Endodermal cell (in vitro differentiated cells): Measurements from ENCODE around the gene CLIC6. TPM values are rescaled to one million over a fixed set of nuclear protein-coding genes. Genes with fewer than 3 reads are reported as not detected.

ENCODE experiments used
- DNase-seq: peaks from one replicate; pipeline ENCODE4 v3.0.0-alpha.2; 2017
- H3K27ac ChIP-seq: 2 replicates; pipeline ENCODE4 v1.5.1; 2013; ENCODE audit warnings: mild to moderate bottlenecking, low read depth, low read length, moderate library complexity
- H3K27me3 ChIP-seq: 2 replicates; pipeline ENCODE4 v1.6.1; 2013; ENCODE audit warnings: mild to moderate bottlenecking, low read length, moderate library complexity; ENCODE audit not compliant: insufficient read depth, control insufficient read depth, poor library complexity, severe bottlenecking
- H3K36me3 ChIP-seq: 2 replicates; pipeline ENCODE4 v1.7.0; 2013; ENCODE audit warnings: mild to moderate bottlenecking, low read length, moderate library complexity; ENCODE audit not compliant: control insufficient read depth, insufficient read depth
- H3K4me1 ChIP-seq: one replicate; pipeline ENCODE4 v1.7.0; 2013; ENCODE audit warnings: low read length; ENCODE audit not compliant: control insufficient read depth, insufficient read depth
- H3K4me3 ChIP-seq: 2 replicates; pipeline ENCODE4 v1.5.1; 2013; ENCODE audit warnings: mild to moderate bottlenecking, low read length, moderate library complexity
- H3K9ac ChIP-seq: 2 replicates; pipeline ENCODE4 v1.6.1; 2013; ENCODE audit warnings: mild to moderate bottlenecking, low read length, moderate library complexity; ENCODE audit not compliant: poor library complexity, severe bottlenecking; ENCODE audit errors: extremely low read depth
- H3K9me3 ChIP-seq: 2 replicates; pipeline ENCODE4 v1.6.1; 2013; ENCODE audit warnings: mild to moderate bottlenecking, low read length, moderate library complexity; ENCODE audit not compliant: control insufficient read depth
- H3K27ac Mint-ChIP-seq: 2 replicates; pipeline ENCODE4 v1.8.0; 2020; ENCODE audit warnings: mixed read lengths
- H3K27me3 Mint-ChIP-seq: 2 replicates; pipeline ENCODE4 v1.8.0; 2021; ENCODE audit warnings: mild to moderate bottlenecking, mixed read lengths; ENCODE audit not compliant: insufficient read depth
- H3K36me3 Mint-ChIP-seq: 2 replicates; pipeline ENCODE4 v1.8.0; 2020; ENCODE audit warnings: low read depth, mixed read lengths
- H3K4me1 Mint-ChIP-seq: 2 replicates; pipeline ENCODE4 v1.8.0; 2020; ENCODE audit warnings: mixed read lengths
- H3K4me3 Mint-ChIP-seq: 2 replicates; pipeline ENCODE4 v1.8.0; 2020; ENCODE audit warnings: mild to moderate bottlenecking, moderate library complexity, mixed read lengths
- H3K9me3 Mint-ChIP-seq: 2 replicates; pipeline ENCODE4 v1.8.0; 2020; ENCODE audit warnings: mild to moderate bottlenecking, mixed read lengths
- CTCF ChIP-seq: fragments of 200-600 bp; sonication (generic); conservative IDR thresholded peaks from 2 replicates; pipeline ENCODE4 v1.5.0; 2021; ENCODE audit warnings: antibody characterized with exemption, mild to moderate bottlenecking
- WGBS, 2 experiments: methylation state at CpG; one replicate each; pipeline versions ENCODE4 v1.1.5 to v1.1.7; 2013; ENCODE audit warnings: missing lambda C conversion rate in 2 of 2, mixed read lengths in 1 of 2; ENCODE audit not compliant: insufficient coverage in 1 of 2, insufficient read length in 1 of 2; 5-methylcytosine and 5-hydroxymethylcytosine counted together
- total RNA-seq, 2 donors: library from RNA; stranded (reverse); fragmentation: NEBNext Ultra II Directional in 1 of 2; extraction: Animal tissue kit (Norgen Biotek cat#: 25700) in 1 of 2; gene quantifications; 2 replicates in 1 of 2; 3 replicates in 1 of 2; pipeline ENCODE4 v1.2.1, GENCODE V29; 2021

CLIC6 gene
- total RNA-seq, 2 donors from 2014 or later = 1.7 to 2.4 TPM

GRCh38 chr21:34734696-34735095 is 65.9 kb downstream of the CLIC6 start:
- 94% methylated on average over 7 of the region's 7 CpGs for WGBS, 2 experiments
- peaks cover 16% of the 10 kb centered on the region for H3K27me3 Mint-ChIP-seq
- no peaks in the 10 kb centered on the region for H3K36me3 ChIP-seq
- no peak for DNase-seq
- H3K4me3 ChIP-seq = no peak overlapping the region
- no peak overlapping the region for H3K4me3 Mint-ChIP-seq
- H3K27ac ChIP-seq = no peak overlapping the region
- H3K27ac Mint-ChIP-seq = no peak overlapping the region
- H3K9me3 ChIP-seq = no peaks in the 10 kb centered on the region
- no peak overlapping the region for H3K9ac ChIP-seq
- H3K36me3 Mint-ChIP-seq = no peaks in the 10 kb centered on the region
- H3K4me1 Mint-ChIP-seq = peaks cover 7% of the 10 kb centered on the region
- H3K9me3 Mint-ChIP-seq = no peaks in the 10 kb centered on the region
- H3K4me1 ChIP-seq = peaks cover 5% of the 10 kb centered on the region
- no peak for TF ChIP-seq CTCF
- peaks cover 23% of the 10 kb centered on the region for H3K27me3 ChIP-seq

GRCh38 chr21:34736116-34736874 is 67.5 kb downstream of the CLIC6 start:
- Mint-ChIP-seq H3K27me3 (peaks cover 14% of the 10 kb centered on the region), H3K4me1 (no peaks in the 10 kb centered on the region), H3K4me3 (no peak overlapping the region), H3K36me3 (no peaks in the 10 kb centered on the region), H3K9me3 (no peaks in the 10 kb centered on the region), H3K27ac (no peak overlapping the region)
- H3K4me1 ChIP-seq = no peaks in the 10 kb centered on the region
- no peak for TF ChIP-seq CTCF
- WGBS, 2 experiments = 86% methylated on average over 6 of the region's 6 CpGs
- H3K4me3 ChIP-seq = no peak overlapping the region
- peaks cover 23% of the 10 kb centered on the region for H3K27me3 ChIP-seq
- no peak for DNase-seq
- no peak overlapping the region for H3K9ac ChIP-seq
- no peaks in the 10 kb centered on the region for H3K36me3 ChIP-seq
- no peak overlapping the region for H3K27ac ChIP-seq
- H3K9me3 ChIP-seq = no peaks in the 10 kb centered on the region

- Mint-ChIP-seq H3K4me1 (no peaks in the 10 kb centered on the region), H3K9me3 (no peaks in the 10 kb centered on the region), H3K27ac (no peak overlapping the region), H3K4me3 (no peak overlapping the region), H3K36me3 (no peaks in the 10 kb centered on the region), H3K27me3 (peaks cover 12% of the 10 kb centered on the region)
- peaks cover 20% of the 10 kb centered on the region for H3K27me3 ChIP-seq
- H3K36me3 ChIP-seq = no peaks in the 10 kb centered on the region
- DNase-seq = no peak
- no peak overlapping the region for H3K9ac ChIP-seq
- no peaks in the 10 kb centered on the region for H3K4me1 ChIP-seq
- TF ChIP-seq CTCF = no peak
- H3K27ac ChIP-seq = no peak overlapping the region
- H3K4me3 ChIP-seq = no peak overlapping the region
- WGBS, 2 experiments = 79% methylated on average over 3 of the region's 3 CpGs; no CpG with 5 or more reads in 1 of the 2 experiments
- no peaks in the 10 kb centered on the region for H3K9me3 ChIP-seq
These were observed 68.3 kb downstream of the CLIC6 start for GRCh38 chr21:34737115-34737514.
